Esophagus squamous epithelium (tissue), 5 donors: ENCODE measurements around the gene COPS3. TPM values are rescaled to one million over a fixed set of nuclear protein-coding genes. Genes with fewer than 3 reads are reported as not detected.

Experiments used
- DNase-seq: peaks from one replicate; lab custom pipeline; 2025; lab: John Stamatoyannopoulos, UW
- H3K27ac ChIP-seq, 4 donors: fragments of 200-600 bp; sonication (generic); one replicate each; pipeline ENCODE4 v1.5.1; 2016 to 2019; ENCODE audit warnings: mild to moderate bottlenecking in 1 of 4
- H3K27me3 ChIP-seq, 4 donors: fragments of 200-600 bp; sonication (generic); 1 replicate in 3 of 4; 2 replicates in 1 of 4; pipeline versions ENCODE4 v1.5.1 to v1.6.0; 2017 to 2021; ENCODE audit warnings: antibody characterized with exemption in 1 of 4
- H3K36me3 ChIP-seq, 3 donors: fragments of 200-600 bp; sonication (generic); one replicate each; pipeline ENCODE4 v1.5.1; 2016 to 2019
- H3K4me1 ChIP-seq, 3 donors: fragments of 200-600 bp; sonication (generic); one replicate each; pipeline ENCODE4 v1.5.1; 2017 to 2019
- H3K4me3 ChIP-seq, 4 donors: fragments of 200-600 bp; sonication (generic); 1 replicate in 3 of 4; 2 replicates in 1 of 4; pipeline ENCODE4 v1.5.1; 2016 to 2019; ENCODE audit warnings: mild to moderate bottlenecking in 2 of 4, moderate library complexity in 1 of 4
- H3K9me3 ChIP-seq, 3 donors: fragments of 200-600 bp; sonication (generic); one replicate each; pipeline ENCODE4 v1.5.1; 2016 to 2019
- CTCF ChIP-seq, 6 experiments: fragments of 450-650 bp in 4 of 6; fragments of 200-600 bp in 2 of 6; sonication (generic) in 2 of 6; IDR thresholded peaks; one replicate each; pipeline ENCODE4 v1.5.1; 2016 to 2019; ENCODE audit warnings: antibody characterized with exemption in 6 of 6, mild to moderate bottlenecking in 4 of 6, moderate library complexity in 4 of 6
- POLR2A ChIP-seq, 4 donors: fragments of 450-650 bp; IDR thresholded peaks; one replicate each; pipeline ENCODE4 v1.6.1; 2017; ENCODE audit warnings: antibody characterized with exemption in 4 of 4, mild to moderate bottlenecking in 4 of 4, moderate library complexity in 3 of 4
- WGBS, 2 donors: methylation state at CpG; one replicate each; pipeline ENCODE4 v1.1.5; 2018; 5-methylcytosine and 5-hydroxymethylcytosine counted together
- intact Hi-C: fragments of 100-400 bp; cut with DNase I; formaldehyde crosslinking; loops from one replicate; pipeline ENCODE4 v1.15.0; 2022
- total RNA-seq, 4 donors: library from RNA; depleted of rRNA; stranded (reverse); fragments of >200 nt; gene quantifications; one replicate each; pipeline ENCODE4 v1.1.0, GENCODE V29; 2016
- donor health status: DM: yes; HTN: yes; CAD: no.

COPS3 gene
- total RNA-seq, 4 donors from 2014 or later: 34.0 to 91.6 (median 68.7) TPM

GRCh38 chr17:17275971-17276370, 5.1 kb downstream of the COPS3 start:
- Histone ChIP-seq H3K27ac (no peak overlapping the region), H3K36me3 (peaks cover 0 to 51% (median 19%) of the 10 kb centered on the region in 3 donors), H3K4me3 (no peak overlapping the region), H3K27me3 (no peaks in the 10 kb centered on the region), H3K9me3 (no peaks in the 10 kb centered on the region), H3K4me1 (peaks cover 7 to 40% (median 17%) of the 10 kb centered on the region in 3 donors)
- no peak for DNase-seq
- intact Hi-C loops: no loop called here
- TF ChIP-seq CTCF (IDR thresholded peaks at IDR 0.05): no peak
- no peak for TF ChIP-seq POLR2A (IDR thresholded peaks at IDR 0.05)
- WGBS, 2 donors: 75 to 81% methylated on average over 6 of the region's 6 CpGs

- intact Hi-C loops: no loop called here
- Histone ChIP-seq H3K9me3 (no peaks in the 10 kb centered on the region), H3K4me3 (no peak overlapping the region), H3K4me1 (no peaks in the 10 kb centered on the region), H3K36me3 (peaks cover 0 to 100% (median 64%) of the 10 kb centered on the region in 3 donors), H3K27ac (no peak overlapping the region), H3K27me3 (no peaks in the 10 kb centered on the region)
- no peak for DNase-seq
- TF ChIP-seq POLR2A (IDR thresholded peaks at IDR 0.05): no peak
- peak in 2 of 6 experiments; percentile 12 to 23 for TF ChIP-seq CTCF (IDR thresholded peaks at IDR 0.05)
- 89 to 91% methylated on average over 9 of the region's 9 CpGs for WGBS, 2 donors
Observed at GRCh38 chr17:17269926-17270773, 10.9 kb downstream of the COPS3 start.

- peaks cover 3 to 100% (median 38%) of the 10 kb centered on the region in 3 donors for H3K36me3 ChIP-seq
- no peak overlapping the region for H3K4me3 ChIP-seq
- intact Hi-C loops: no loop called here
- no peaks in the 10 kb centered on the region for H3K9me3 ChIP-seq
- H3K27me3 ChIP-seq: no peaks in the 10 kb centered on the region
- 82 to 86% methylated on average over 2 of the region's 2 CpGs for WGBS, 2 donors
- TF ChIP-seq CTCF (IDR thresholded peaks at IDR 0.05) (no peak), POLR2A (IDR thresholded peaks at IDR 0.05) (no peak)
- no peak for DNase-seq
- H3K4me1 ChIP-seq: no peaks in the 10 kb centered on the region
- no peak overlapping the region for H3K27ac ChIP-seq
Observed at GRCh38 chr17:17264430-17264829, 16.6 kb downstream of the COPS3 start.

- Histone ChIP-seq H3K4me1 (no peaks in the 10 kb centered on the region), H3K9me3 (no peaks in the 10 kb centered on the region), H3K27me3 (no peaks in the 10 kb centered on the region), H3K27ac (no peak overlapping the region), H3K36me3 (peaks cover 3 to 100% (median 29%) of the 10 kb centered on the region in 3 donors), H3K4me3 (no peak overlapping the region)
- TF ChIP-seq CTCF (IDR thresholded peaks at IDR 0.05) (no peak), POLR2A (IDR thresholded peaks at IDR 0.05) (no peak)
- WGBS, 2 donors: 95 to 98% methylated on average over 4 of the region's 4 CpGs
- intact Hi-C loops: no loop called here
- DNase-seq: no peak
Observed at GRCh38 chr17:17258998-17259397, 22.0 kb downstream of the COPS3 start.

GRCh38 chr17:17258011-17258410, 23.0 kb downstream of the COPS3 start:
- intact Hi-C loops: no loop called here
- Histone ChIP-seq H3K27me3 (no peaks in the 10 kb centered on the region), H3K4me3 (no peak overlapping the region), H3K9me3 (no peaks in the 10 kb centered on the region), H3K27ac (no peak overlapping the region), H3K36me3 (peaks cover 3 to 100% (median 39%) of the 10 kb centered on the region in 3 donors), H3K4me1 (no peaks in the 10 kb centered on the region)
- DNase-seq: no peak
- WGBS, 2 donors: 93% methylated on average over 7 of the region's 7 CpGs
- TF ChIP-seq POLR2A (IDR thresholded peaks at IDR 0.05) (no peak), CTCF (IDR thresholded peaks at IDR 0.05) (no peak)
